Mammary microvascular endothelial cell (primary cell): Measurements from ENCODE around the gene TMPRSS6. TPM values are rescaled to one million over a fixed set of nuclear protein-coding genes. Genes with fewer than 3 reads are reported as not detected.

Experiments used
- total RNA-seq: library from RNA; depleted of rRNA; stranded (reverse); fragments of >200 nt; gene quantifications from 2 replicates; pipeline ENCODE4 v1.2.3, GENCODE V29; 2015

The TMPRSS6 gene
- not detected in 2 replicates for total RNA-seq

DNA sequence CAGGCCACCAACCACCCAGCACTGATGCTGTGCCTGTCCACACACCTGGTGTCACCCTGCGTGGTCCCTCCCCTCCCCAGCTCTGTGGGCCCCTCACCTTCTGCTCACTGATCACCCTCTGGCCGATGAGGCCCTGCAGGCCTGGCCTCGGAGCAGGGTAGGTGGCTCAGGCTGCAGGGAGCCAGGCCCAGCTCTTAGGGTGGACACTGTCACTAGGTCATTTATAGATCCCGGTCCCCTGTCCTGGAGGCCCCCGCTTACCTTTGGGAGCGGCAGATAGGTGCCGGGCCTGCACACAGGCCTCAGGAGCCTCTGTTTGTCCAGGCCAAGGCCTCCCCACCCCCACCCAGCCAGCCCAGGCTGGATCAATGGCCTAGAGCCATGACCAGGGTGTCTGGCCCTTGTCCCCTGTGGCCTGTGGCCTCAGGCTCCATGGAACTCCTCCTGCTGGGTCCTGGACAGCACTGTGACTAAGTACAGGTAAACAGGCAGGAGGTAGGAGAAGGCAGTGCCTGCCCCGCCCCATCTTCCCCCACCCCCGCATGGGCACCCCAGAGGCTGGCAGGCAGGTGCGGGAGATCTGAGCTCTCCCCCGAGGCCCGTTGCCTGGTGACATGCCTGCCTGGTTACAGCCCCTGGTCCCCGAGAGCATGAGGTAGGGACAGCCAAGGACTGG, at the start of gene TMPRSS6:
TSS of gene TMPRSS6 (minus strand) at position 472 of the 676 bp plus-strand sequence. CDS start 6,296 bp downstream, outside the sequence.

DNA sequence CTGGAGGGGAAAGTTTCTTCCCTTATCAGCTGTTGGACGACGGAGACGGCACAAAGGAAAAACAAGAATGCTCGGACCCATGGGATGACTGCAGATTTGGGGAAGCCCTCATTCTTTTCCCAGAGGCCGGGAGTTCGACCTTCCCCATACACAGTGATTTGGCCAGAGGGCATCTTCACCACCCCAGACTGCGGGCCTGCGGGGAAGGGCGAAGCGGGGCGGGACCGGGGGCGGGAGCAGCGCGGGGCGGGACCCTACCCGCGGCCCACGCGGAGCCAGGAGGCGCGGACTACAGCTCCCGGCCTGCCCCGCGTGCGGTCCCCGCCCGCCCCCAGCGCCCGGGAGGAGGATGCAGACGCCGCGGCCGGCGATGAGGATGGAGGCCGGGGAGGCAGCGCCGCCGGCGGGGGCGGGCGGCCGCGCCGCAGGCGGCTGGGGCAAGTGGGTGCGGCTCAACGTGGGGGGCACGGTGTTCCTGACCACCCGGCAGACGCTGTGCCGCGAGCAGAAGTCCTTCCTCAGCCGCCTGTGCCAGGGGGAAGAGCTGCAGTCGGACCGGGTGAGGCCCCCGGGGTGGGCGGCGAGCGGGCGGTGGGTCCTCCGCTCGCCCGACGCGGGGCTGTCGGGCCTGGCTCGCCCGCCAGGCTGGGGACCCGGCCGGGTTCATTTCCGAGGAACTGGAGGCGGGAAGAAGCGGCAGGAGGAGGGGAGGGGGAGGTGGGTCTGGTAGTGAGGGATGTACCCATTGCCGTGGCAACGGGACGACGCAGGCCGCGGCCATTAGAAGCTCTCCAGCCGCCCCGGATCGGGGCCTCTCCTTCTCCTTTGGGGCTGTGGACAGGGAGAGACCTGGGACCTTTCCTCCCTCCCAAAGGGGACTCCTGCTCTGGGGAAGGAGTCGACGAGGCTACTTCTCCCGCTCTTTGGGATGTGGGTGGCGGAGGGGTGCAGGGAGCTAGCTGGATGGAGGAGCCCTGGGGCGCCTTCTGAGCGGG, 57.8 kb downstream of the TMPRSS6 start, which contains the start of gene KCTD17:
TSS of gene KCTD17 (plus strand) at position 352 of the 995 bp plus-strand sequence. CDS start at position 371, 19 bp downstream.

DNA sequence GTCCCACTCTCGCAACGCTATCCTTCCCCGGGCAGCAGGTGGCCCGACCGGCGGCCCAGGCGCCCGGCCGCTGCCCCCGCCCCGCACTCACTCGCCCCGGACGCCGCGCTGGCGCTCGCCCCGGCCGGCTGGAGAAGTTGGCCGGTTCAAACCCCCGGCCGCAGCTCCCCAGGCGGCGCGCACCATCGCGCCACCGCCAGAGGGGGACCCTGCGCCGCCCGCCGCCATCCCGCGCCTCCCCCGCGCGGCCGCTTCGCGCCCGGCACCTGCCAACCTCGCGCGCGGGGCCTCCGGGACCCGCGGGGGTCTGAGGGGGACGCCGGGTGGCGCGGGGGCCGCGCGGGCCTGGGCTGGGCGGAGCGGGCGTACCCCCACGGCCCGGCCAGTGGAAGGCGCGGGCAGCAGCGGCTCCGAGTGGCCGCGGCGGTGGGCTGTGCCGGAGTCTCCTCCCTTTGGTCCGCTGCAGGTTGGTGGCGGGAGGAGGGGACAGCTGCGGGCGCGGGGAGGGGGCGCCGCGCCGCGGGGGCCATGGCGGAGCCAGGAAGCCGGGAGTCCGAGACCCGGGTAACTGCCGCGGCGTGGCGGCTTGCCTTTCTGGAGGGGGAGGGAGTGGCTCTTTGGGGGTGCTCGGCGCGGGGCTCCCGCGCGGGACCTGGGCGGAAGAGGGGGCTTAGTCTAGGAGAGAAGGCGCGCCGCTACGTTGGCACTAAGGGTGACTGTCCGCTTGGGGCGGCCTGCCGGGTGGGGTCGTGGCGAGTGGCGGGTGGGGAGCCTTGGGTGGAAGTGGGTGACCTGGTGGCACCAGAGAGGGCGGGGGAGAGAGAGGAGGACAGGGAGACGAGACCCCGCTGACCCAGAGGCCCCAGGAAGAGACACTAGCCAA, 90.0 kb downstream of the TMPRSS6 start, which contains the start of the genes MPST and TST:
TSS of gene MPST (plus strand) at position 434 of the 883 bp plus-strand sequence. CDS start at position 529, 95 bp downstream.
TSS of gene TST (minus strand) at position 139 of the 883 bp plus-strand sequence. CDS start 715 bp downstream, outside the sequence.

Other genes starting within 250 kb of the TMPRSS6 start
- gene NCF4, start 248.7 kb downstream of the TMPRSS6 start, total RNA-seq: not detected in 2 replicates
- 9.5 and 10.5 TPM in 2 replicates for gene CSF2RB, start 196.1 kb downstream of the TMPRSS6 start, total RNA-seq
- 36.4 and 40.8 TPM in 2 replicates for gene TST, start 90.3 kb downstream of the TMPRSS6 start, total RNA-seq
- gene MPST, start 90.0 kb downstream of the TMPRSS6 start, total RNA-seq: 123 and 124 TPM in 2 replicates
- gene KCTD17, start 58.0 kb downstream of the TMPRSS6 start, total RNA-seq: 34.4 and 38.0 TPM in 2 replicates
- gene IL2RB, start 40.2 kb upstream of the TMPRSS6 start, total RNA-seq: under 0.01 and 0.05 TPM in 2 replicates
- 10.0 and 10.9 TPM in 2 replicates for gene C1QTNF6, start 78.5 kb upstream of the TMPRSS6 start, total RNA-seq
- not detected in 2 replicates for gene SSTR3, start 102.8 kb upstream of the TMPRSS6 start, total RNA-seq
- 353 and 394 TPM in 2 replicates for gene RAC2, start 134.6 kb upstream of the TMPRSS6 start, total RNA-seq
- gene CYTH4, start 172.8 kb upstream of the TMPRSS6 start, total RNA-seq: 0.34 and 0.40 TPM in 2 replicates